Erythroblast (primary cell): ENCODE measurements around the gene RAB11FIP4.
A peak's percentile ranks its signal among the peaks of the same experiment; 100 is the strongest.

Experiments used
- DNase-seq, 2 experiments: peaks; one replicate each; lab custom pipeline; 2025; lab: John Stamatoyannopoulos, UW
- GATA1 ChIP-seq: IDR thresholded peaks from 2 replicates; pipeline ENCODE4 v1.6.1; 2011; ENCODE audit warnings: low read depth, mild to moderate bottlenecking, control low read depth, low read length, moderate library complexity
- POLR2A ChIP-seq: IDR thresholded peaks from 2 replicates; pipeline ENCODE4 v1.6.1; 2011; ENCODE audit warnings: mild to moderate bottlenecking, low read length

The RAB11FIP4 gene

GRCh38 chr17:31497431-31497830, 106.0 kb downstream of the RAB11FIP4 start:
- DNase-seq, result no peak
- TF ChIP-seq GATA1 (no peak), POLR2A (no peak)

DNA sequence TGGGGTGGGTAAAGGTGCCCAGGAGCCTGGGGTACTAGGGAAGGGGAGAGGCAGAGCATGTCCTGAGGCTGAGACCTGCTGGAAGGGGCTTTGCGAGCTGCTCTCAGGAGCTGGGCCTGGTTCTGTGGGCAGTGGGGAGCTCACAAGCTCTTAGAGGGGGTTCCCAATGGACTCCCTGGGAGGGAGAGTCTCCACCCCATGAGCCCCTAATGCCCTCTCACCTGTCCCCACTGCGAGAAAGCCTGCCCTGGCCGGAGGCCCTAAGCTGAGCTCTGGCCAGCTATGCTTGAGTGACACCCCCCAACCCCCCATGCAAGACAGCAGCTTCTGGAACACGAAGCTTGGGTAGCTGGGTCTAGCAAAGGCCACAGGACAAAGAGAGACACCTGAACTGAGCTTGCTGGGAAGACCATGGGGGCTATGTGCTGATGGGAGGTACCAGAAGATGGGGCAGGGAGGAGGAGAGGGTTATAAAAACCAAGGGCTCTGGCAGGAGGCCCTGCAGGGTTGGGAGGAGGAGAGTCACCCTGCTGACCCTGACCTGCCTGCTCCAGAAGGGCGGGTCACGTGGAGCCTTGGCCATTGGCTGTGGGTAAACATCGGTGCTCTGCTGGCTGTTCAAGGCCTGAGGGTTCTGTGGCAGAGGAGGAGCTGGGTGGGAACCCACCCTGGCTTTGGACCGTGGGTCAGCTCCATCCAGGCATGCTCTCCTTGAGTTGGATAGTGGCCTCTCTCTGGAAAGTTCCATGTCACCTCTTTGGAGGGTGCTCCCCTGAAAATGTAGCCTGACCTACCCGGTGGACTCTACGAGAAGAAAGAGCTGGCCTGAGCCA, 106.7 kb downstream of the RAB11FIP4 start:
- TF ChIP-seq GATA1 (no peak), POLR2A (no peak)
- no peak for DNase-seq

DNA sequence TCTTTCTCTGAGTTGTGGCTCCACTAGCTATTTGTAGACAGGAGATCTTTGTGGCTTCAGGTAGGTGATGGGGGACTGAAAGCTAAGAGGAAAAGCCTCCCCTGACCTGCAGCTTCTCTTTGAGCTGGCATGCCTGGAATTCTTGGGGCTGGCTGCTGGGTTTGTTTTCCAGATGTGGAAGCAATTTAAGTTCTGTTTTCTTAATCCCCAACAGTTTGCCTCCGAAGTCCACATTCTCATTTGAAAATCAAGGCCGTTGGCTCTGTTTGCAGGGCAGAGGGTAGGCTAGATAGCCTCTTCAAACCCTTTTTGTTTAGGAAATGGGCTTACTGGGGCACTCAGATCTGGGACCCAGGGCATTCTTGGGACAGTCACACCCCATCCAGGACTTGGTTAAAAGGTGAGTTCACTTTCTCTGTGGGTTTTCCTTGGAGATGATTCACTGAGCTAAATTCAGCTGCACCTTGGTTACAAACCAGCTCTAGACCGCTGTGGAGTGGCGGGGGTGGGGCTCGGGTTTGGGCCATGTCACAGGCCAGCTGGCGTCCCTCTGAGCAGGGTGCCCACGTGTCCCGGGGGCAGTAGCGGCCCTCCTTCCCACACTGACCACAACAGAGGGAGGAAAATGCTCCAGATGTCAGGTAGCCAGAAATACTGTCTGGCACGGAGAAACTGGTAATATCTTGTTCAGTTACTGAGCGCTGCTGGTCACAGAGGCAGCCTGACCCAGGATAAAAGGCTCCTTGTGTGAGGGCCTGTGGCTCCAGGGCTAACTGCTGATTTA, 108.5 kb downstream of the RAB11FIP4 start:
- TF ChIP-seq POLR2A (no peak), GATA1 (no peak)
- DNase-seq, result no peak

- no peak for TF ChIP-seq GATA1
- TF ChIP-seq POLR2A, result no peak
These were observed 115.0 kb downstream of the RAB11FIP4 start for GRCh38 chr17:31506517-31506916.

GRCh38 chr17:31508288-31509094, 117.0 kb downstream of the RAB11FIP4 start:
- peak; percentile 76 to 82 for DNase-seq

More at GRCh38 chr17:31506517-31506916, 115.0 kb downstream of the RAB11FIP4 start:
- DNase-seq, result no peak

DNA sequence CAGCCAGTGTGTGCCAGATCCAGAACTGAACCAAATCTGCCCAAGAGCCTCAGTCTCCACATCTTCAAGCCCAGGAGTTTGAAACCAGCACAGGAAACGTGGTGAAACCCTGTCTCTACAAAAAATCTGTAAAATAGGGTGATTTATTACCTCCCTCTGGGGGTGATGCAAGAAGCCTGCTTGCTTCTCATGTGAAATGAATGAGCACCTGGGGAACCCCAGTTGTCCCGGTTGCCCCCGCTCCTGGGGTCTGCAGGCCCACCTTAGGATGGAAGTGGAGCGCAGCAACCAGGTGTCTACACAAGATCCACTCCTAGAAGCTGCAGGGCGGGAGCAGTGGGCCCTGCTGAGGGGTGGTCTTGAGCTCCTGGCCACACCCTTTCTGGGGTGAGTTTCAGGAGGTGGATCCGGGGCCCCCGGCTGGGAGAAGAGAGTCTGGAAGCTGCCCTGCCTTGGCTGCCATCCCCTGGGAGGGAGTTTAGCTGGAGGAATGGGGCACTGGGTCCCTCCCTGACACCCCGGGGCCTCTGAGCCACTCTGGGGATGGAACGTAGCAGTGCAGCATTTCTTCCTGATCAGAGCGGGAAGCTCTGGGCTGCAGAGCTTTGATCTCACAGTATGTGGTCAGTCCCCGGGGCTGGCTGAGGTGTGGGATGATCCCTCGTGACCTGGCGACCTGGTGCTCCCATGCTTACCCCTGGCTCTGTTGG, 117.8 kb downstream of the RAB11FIP4 start:
- TF ChIP-seq POLR2A, result no peak
- TF ChIP-seq GATA1, result no peak
- DNase-seq, result no peak

More at GRCh38 chr17:31508288-31509094, 117.0 kb downstream of the RAB11FIP4 start:
- no peak for TF ChIP-seq GATA1
- no peak for TF ChIP-seq POLR2A

GRCh38 chr17:31509805-31510177, 118.3 kb downstream of the RAB11FIP4 start:
- TF ChIP-seq POLR2A (no peak), GATA1 (no peak)
- peak in 1 of 2 experiments; percentile 25 for DNase-seq

GRCh38 chr17:31510308-31511194, 119.1 kb downstream of the RAB11FIP4 start:
- TF ChIP-seq POLR2A (no peak), GATA1 (no peak)
- no peak for DNase-seq

DNA sequence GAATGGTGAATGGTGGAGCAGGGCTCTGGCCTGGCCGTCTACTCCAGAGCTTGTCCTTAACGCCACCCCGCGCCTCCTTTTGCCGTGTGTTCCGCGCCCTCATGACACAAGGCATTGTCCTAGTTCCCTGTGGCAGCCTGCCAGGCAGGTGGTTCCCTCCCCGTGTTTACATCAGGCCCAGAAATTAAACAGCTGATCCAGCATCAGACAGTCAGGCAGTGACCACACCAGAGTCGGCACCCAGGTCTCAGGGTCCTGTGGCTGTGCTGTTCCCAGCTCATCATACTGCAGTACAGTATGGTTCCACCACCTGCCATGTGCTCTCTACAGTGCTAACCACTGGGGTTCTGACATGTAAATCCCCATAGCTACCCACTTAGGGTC, 119.7 kb downstream of the RAB11FIP4 start:
- TF ChIP-seq GATA1 (no peak), POLR2A (no peak)
- no peak for DNase-seq

DNA sequence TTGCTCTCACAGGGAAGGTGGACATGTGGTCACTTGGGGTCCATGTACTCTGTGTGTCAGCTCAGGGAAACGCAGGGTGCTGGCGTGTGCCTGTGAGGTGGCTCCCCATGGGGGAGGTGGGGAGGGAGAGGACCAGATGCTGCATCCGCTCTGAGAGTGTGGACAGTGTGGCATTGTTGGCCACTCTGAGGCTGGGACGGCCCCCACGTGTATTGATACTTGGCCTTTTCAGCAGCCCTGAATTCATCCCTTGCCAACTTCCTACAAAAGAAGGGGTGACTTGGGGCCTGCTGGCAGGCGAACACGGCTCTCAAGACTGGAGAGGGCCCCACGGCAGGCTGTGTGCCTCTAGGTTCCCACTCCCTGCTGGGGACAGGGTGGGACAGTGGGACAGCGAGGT, 120.1 kb downstream of the RAB11FIP4 start:
- DNase-seq, result no peak

GRCh38 chr17:31512104-31512740, 120.7 kb downstream of the RAB11FIP4 start:
- no peak for DNase-seq
- no peak for TF ChIP-seq GATA1
- TF ChIP-seq POLR2A, result no peak

More for the DNA sequence above, 120.1 kb downstream of the RAB11FIP4 start:
- TF ChIP-seq POLR2A (no peak), GATA1 (no peak)

DNA sequence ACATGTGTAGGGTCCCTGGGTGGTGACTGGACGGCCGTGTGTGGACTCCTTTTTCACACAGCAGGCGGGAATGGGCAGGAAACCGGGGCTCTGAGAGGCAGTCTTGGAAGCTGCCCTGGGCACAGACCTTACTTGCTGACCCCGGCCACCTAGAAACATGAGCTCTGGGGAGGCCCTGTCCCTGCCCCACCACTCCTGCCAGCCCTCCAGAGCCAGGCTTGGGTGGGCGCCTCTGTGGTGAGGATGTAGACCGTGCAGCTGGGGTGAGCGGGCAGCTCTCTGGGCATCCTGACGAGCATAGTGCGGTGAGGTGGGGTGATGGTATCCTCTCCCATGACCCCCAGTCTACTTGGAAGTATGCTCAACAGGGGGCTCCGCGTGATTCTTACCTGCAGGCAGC, 121.3 kb downstream of the RAB11FIP4 start:
- DNase-seq, result no peak
- no peak for TF ChIP-seq POLR2A
- TF ChIP-seq GATA1, result no peak
